MM.1S (cell line): Measurements from ENCODE around the gene FKBP14.

Experiments used
- DNase-seq: peaks from one replicate; pipeline ENCODE4 v3.0.0-alpha.2; 2015
- H2AFZ ChIP-seq: fragments of 300-600 bp; sonication (generic); 2 replicates; pipeline ENCODE4 v1.6.0; 2016; ENCODE audit warnings: antibody characterized with exemption, low read length
- H3F3A ChIP-seq: fragments of 300-600 bp; sonication (generic); 2 replicates; pipeline ENCODE4 v1.6.1; 2016; ENCODE audit warnings: mild to moderate bottlenecking, antibody characterized with exemption, low read length, moderate library complexity, mixed read lengths; ENCODE audit not compliant: insufficient read depth
- H3K27ac ChIP-seq: fragments of 300-600 bp; sonication (generic); 2 replicates; pipeline ENCODE4 v1.5.1; 2016; ENCODE audit warnings: mild to moderate bottlenecking, low read length
- H3K27me3 ChIP-seq: fragments of 300-600 bp; sonication (generic); replicated peaks from 2 replicates; pipeline ENCODE4 v1.6.0; 2016; ENCODE audit warnings: low read length; ENCODE audit not compliant: insufficient read depth
- H3K36me3 ChIP-seq: fragments of 300-600 bp; sonication (generic); replicated peaks from 2 replicates; pipeline ENCODE4 v1.6.1; 2016; ENCODE audit warnings: mild to moderate bottlenecking, low read length, mixed read lengths; ENCODE audit not compliant: insufficient read depth
- H3K4me1 ChIP-seq: fragments of 300-600 bp; sonication (generic); 2 replicates; pipeline ENCODE4 v1.6.1; 2016; ENCODE audit warnings: low read length, mixed read lengths
- H3K4me2 ChIP-seq: fragments of 300-600 bp; sonication (generic); 2 replicates; pipeline ENCODE4 v1.6.0; 2016; ENCODE audit warnings: low read depth, low read length
- H3K4me3 ChIP-seq: fragments of 300-600 bp; sonication (generic); 2 replicates; pipeline ENCODE4 v1.5.1; 2016; ENCODE audit warnings: low read length, mixed read lengths
- H3K79me2 ChIP-seq: fragments of 300-600 bp; sonication (generic); 2 replicates; pipeline ENCODE4 v1.6.1; 2016; ENCODE audit warnings: mixed run types, low read length, mixed read lengths
- H3K9ac ChIP-seq: fragments of 300-600 bp; sonication (generic); 2 replicates; pipeline ENCODE4 v1.6.1; 2016; ENCODE audit warnings: low read length, mixed read lengths
- H3K9me2 ChIP-seq: fragments of 300-600 bp; sonication (generic); replicated peaks from 2 replicates; pipeline ENCODE4 v1.6.1; 2016; ENCODE audit warnings: mild to moderate bottlenecking, low read length, mixed read lengths; ENCODE audit not compliant: insufficient read depth
- H3K9me3 ChIP-seq: fragments of 300-600 bp; sonication (generic); replicated peaks from 2 replicates; pipeline ENCODE4 v1.6.1; 2016; ENCODE audit warnings: mild to moderate bottlenecking, low read length, mixed read lengths; ENCODE audit not compliant: insufficient read depth
- H4K20me1 ChIP-seq: fragments of 300-600 bp; sonication (generic); 2 replicates; pipeline ENCODE4 v1.6.1; 2016; ENCODE audit warnings: mild to moderate bottlenecking, low read length, moderate library complexity, mixed read lengths; ENCODE audit not compliant: insufficient read depth
- EZH2 ChIP-seq: fragments of 300-600 bp; sonication (generic); optimal IDR thresholded peaks from 2 replicates; pipeline ENCODE3; 2017; ENCODE audit warnings: low read depth, mild to moderate bottlenecking, antibody characterized with exemption, low read length, mixed read lengths
- EZH2phosphoT487 ChIP-seq: fragments of 300-600 bp; sonication (generic); IDR thresholded peaks from 2 replicates; pipeline ENCODE4 v1.6.1; 2018; ENCODE audit warnings: antibody characterized with exemption, low read length
- TF ChIP-seq, protein P1 (sequence below): fragments of 300-600 bp; sonication (generic); IDR thresholded peaks from 2 replicates; pipeline ENCODE4 v1.5.1; 2016; ENCODE audit warnings: antibody characterized with exemption, low read length, mixed read lengths

FKBP14 gene

DNA sequence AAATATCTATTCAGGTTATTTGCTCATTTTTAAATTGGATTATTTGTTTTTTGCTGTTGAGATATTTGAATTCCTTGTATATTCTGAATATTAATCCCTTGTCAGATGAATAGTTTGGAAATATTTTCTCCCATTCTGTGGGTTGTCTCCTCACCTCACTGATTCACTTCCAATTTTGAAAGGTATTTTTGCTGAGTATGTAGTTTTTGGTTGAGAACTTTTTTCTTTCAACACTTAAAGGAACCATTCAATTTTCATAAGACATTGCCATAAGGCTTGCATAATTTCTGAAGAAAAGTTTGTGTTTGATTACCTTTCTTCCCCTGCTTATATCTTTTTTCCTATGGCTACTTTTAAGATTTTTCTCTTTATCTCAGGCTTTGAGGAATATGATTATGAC is 28.0 kb downstream of the FKBP14 start:
- TF ChIP-seq, protein P1, sequence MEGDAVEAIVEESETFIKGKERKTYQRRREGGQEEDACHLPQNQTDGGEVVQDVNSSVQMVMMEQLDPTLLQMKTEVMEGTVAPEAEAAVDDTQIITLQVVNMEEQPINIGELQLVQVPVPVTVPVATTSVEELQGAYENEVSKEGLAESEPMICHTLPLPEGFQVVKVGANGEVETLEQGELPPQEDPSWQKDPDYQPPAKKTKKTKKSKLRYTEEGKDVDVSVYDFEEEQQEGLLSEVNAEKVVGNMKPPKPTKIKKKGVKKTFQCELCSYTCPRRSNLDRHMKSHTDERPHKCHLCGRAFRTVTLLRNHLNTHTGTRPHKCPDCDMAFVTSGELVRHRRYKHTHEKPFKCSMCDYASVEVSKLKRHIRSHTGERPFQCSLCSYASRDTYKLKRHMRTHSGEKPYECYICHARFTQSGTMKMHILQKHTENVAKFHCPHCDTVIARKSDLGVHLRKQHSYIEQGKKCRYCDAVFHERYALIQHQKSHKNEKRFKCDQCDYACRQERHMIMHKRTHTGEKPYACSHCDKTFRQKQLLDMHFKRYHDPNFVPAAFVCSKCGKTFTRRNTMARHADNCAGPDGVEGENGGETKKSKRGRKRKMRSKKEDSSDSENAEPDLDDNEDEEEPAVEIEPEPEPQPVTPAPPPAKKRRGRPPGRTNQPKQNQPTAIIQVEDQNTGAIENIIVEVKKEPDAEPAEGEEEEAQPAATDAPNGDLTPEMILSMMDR, result no peak
- TF ChIP-seq EZH2phosphoT487, result no peak
- no peak for TF ChIP-seq EZH2
- H2AFZ ChIP-seq, result no peak overlapping the region
- H3K27ac ChIP-seq, result no peak overlapping the region
- H4K20me1 ChIP-seq, result no peaks in the 10 kb centered on the region
- DNase-seq, result no peak
- no peaks in the 10 kb centered on the region for H3K79me2 ChIP-seq
- no peaks in the 10 kb centered on the region for H3K36me3 ChIP-seq
- no peak overlapping the region for H3K9ac ChIP-seq
- no peak overlapping the region for H3K4me3 ChIP-seq
- H3K4me2 ChIP-seq, result no peak overlapping the region
- H3K9me2 ChIP-seq, result no peaks in the 10 kb centered on the region
- no peaks in the 10 kb centered on the region for H3K4me1 ChIP-seq
- H3K27me3 ChIP-seq, result no peaks in the 10 kb centered on the region
- H3F3A ChIP-seq, result no peaks in the 10 kb centered on the region
- H3K9me3 ChIP-seq, result no peaks in the 10 kb centered on the region

DNA sequence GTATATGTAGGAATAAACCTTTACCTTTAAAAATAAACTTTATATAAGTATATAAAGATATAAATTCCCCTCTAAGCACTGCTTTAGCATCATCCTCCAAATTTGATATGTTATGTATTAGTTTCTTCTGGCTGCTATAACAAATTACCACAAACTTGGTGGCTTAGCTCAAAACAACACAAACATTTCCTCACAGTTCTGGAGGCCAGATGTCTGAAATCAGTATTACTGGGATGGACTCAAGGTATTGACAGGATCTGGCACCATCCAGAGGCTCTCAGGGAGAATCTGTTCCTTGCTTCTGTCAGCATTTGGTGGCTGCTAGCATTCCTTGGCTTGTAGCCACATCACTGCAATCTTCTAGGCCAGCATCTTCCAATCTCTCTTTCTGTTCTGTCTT is 30.2 kb downstream of the FKBP14 start:
- Histone ChIP-seq H3K9me2 (no peaks in the 10 kb centered on the region), H2AFZ (no peak overlapping the region), H3K36me3 (no peaks in the 10 kb centered on the region), H3K4me1 (no peaks in the 10 kb centered on the region), H3K79me2 (no peaks in the 10 kb centered on the region), H3K27ac (no peak overlapping the region), H3K9ac (no peak overlapping the region), H3K27me3 (no peaks in the 10 kb centered on the region), H3K9me3 (no peaks in the 10 kb centered on the region), H3K4me2 (no peak overlapping the region), H3F3A (no peaks in the 10 kb centered on the region), H4K20me1 (no peaks in the 10 kb centered on the region), H3K4me3 (no peak overlapping the region)
- DNase-seq, result no peak
- no peak for TF ChIP-seq EZH2phosphoT487
- TF ChIP-seq, protein P1, result no peak
- no peak for TF ChIP-seq EZH2

DNA sequence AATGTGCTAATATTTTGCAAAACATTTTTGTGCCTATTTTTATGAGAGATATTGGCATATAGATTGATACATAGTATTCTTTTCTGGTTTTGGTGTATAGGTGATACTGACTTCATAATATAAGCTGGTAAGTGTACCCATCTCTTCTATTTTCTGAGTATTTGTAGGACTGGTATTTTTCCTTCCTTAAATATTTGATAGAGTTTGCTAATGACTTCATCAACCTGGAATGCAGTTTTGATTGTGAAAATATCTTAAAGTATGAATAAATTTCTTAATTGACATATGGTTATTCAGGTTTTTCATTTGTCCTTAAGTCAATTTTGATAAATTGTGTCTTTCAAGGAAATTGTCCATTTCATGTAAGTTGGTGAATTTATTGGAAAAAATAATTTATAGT is 30.9 kb downstream of the FKBP14 start:
- no peak for TF ChIP-seq EZH2
- no peak for TF ChIP-seq EZH2phosphoT487
- TF ChIP-seq, protein P1, result no peak
- Histone ChIP-seq H3K9ac (no peak overlapping the region), H3K79me2 (no peaks in the 10 kb centered on the region), H3K4me2 (no peak overlapping the region), H3K4me1 (no peaks in the 10 kb centered on the region), H3K27ac (no peak overlapping the region), H3K9me2 (no peaks in the 10 kb centered on the region), H3K27me3 (no peaks in the 10 kb centered on the region), H3K36me3 (no peaks in the 10 kb centered on the region), H3F3A (no peaks in the 10 kb centered on the region), H3K4me3 (no peak overlapping the region), H4K20me1 (no peaks in the 10 kb centered on the region), H3K9me3 (no peaks in the 10 kb centered on the region), H2AFZ (no peak overlapping the region)
- no peak for DNase-seq
